GM10847 (cell line): Measurements from ENCODE around the gene EID1.

Source experiments
- POLR2A ChIP-seq: IDR thresholded peaks from 2 replicates; pipeline ENCODE4 v1.6.1; 2011; ENCODE audit not compliant: insufficient read length; ENCODE audit errors: extremely low read depth

Gene EID1

DNA sequence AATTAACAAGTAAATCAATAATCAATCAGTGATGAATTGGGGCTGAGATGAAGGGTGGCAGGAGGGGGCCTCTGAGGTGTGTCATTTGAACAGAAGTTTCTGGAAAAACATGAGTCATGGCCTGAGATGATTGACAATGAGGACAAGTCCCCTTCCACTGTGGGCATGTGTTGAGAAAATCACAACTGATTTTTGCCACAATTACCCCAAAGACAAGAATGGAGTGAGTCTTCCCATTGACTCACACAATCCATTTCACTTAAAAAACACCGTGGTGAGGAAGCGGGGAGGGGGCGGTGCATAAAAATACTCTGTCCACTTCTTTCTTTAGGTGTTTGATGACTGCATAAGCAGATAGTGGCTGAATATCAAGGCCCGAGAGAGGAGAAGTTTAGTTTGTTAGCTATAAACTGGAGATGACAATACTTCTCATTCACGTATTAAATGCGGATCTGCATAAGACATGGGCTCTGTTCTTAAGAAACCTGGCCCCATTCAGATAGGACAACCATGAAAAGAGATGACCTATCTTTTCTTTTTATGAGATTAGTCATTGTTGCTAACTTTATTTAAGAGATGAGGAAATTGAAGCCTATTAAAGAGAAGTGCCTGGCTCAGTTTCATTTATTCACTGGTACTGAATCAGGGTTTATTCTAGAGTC, 51.1 kb downstream of the EID1 start:
- no peak for TF ChIP-seq POLR2A

DNA sequence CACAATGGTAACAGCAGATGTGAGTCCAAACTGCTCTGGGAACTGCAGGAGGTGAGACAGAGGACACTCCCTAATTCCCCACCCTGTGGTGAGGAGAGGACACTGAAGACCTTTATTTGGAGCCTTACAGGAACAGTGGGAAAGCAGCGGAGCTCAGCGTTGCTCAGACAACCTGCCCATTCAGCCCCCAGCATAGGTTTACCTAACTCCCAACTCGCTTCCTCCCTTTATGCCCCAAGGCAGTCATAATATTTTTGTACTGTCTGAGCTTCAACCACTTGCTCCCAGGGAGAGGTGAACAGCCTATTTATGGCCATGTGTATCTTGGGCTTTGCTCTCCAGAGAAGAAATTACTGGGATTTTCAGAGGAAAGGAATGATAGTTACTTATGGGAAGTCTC, 51.7 kb downstream of the EID1 start:
- TF ChIP-seq POLR2A, result no peak
